Osteocyte (in vitro differentiated cells): ENCODE data around the gene LRBA. TPM values are rescaled to one million over a fixed set of nuclear protein-coding genes. Genes with fewer than 3 reads are reported as not detected.

Experiments used
- DNase-seq: peaks from one replicate; pipeline ENCODE4 v3.0.0; 2021; ENCODE audit warnings: mixed read lengths; ENCODE audit not compliant: unreplicated experiment; ENCODE audit errors: extremely low spot score
- H3K27ac Mint-ChIP-seq: one replicate; pipeline ENCODE4 v1.8.0; 2021; ENCODE audit warnings: mild to moderate bottlenecking, mixed read lengths; ENCODE audit not compliant: unreplicated experiment
- H3K27me3 Mint-ChIP-seq: one replicate; pipeline ENCODE4 v1.8.0; 2021; ENCODE audit warnings: mixed read lengths; ENCODE audit not compliant: unreplicated experiment
- H3K36me3 Mint-ChIP-seq: one replicate; pipeline ENCODE4 v1.8.0; 2021; ENCODE audit warnings: mixed read lengths; ENCODE audit not compliant: unreplicated experiment
- H3K4me1 Mint-ChIP-seq: one replicate; pipeline ENCODE4 v1.8.0; 2021; ENCODE audit warnings: mixed read lengths; ENCODE audit not compliant: unreplicated experiment
- H3K4me3 Mint-ChIP-seq: one replicate; pipeline ENCODE4 v1.8.0; 2021; ENCODE audit warnings: mild to moderate bottlenecking, moderate library complexity, mixed read lengths; ENCODE audit not compliant: unreplicated experiment
- H3K9me3 Mint-ChIP-seq: one replicate; pipeline ENCODE4 v1.8.0; 2021; ENCODE audit warnings: mixed read lengths; ENCODE audit not compliant: unreplicated experiment
- total RNA-seq: library from RNA; stranded (reverse); gene quantifications from 2 replicates; pipeline ENCODE4 v1.2.1, GENCODE V29; 2021
- TF ChIP-seq, protein P1 (sequence below): fragments of 200-600 bp; sonication (generic); IDR thresholded peaks from 2 replicates; pipeline ENCODE4 v1.5.0; 2021; ENCODE audit warnings: antibody characterized with exemption, mild to moderate bottlenecking, moderate library complexity

The LRBA gene
- total RNA-seq, 1 donor from 2014 or later: 40.8 TPM

DNA sequence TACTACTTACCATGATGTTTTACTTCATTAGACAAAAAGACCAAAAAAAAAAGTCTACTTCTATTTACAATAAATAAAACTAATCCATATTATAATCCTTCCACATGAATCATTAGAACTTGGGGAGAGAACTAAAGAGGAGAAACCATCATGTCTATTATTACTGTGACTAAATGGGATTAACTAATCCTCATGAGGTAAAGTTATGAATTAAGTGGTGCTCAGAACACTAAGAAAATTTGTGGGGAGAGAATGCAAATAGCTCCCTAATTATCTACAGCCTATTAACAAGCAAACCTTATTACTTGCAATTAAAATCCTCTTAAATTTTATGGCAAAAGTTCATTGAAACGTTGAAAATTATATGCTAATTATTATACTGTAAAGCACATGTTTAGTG is 364.3 kb downstream of the LRBA start:
- Mint-ChIP-seq H3K36me3 (no peaks in the 10 kb centered on the region), H3K27me3 (no peaks in the 10 kb centered on the region), H3K27ac (no peak overlapping the region), H3K4me3 (no peak overlapping the region), H3K4me1 (peaks cover 6% of the 10 kb centered on the region), H3K9me3 (no peaks in the 10 kb centered on the region)
- TF ChIP-seq, protein P1, sequence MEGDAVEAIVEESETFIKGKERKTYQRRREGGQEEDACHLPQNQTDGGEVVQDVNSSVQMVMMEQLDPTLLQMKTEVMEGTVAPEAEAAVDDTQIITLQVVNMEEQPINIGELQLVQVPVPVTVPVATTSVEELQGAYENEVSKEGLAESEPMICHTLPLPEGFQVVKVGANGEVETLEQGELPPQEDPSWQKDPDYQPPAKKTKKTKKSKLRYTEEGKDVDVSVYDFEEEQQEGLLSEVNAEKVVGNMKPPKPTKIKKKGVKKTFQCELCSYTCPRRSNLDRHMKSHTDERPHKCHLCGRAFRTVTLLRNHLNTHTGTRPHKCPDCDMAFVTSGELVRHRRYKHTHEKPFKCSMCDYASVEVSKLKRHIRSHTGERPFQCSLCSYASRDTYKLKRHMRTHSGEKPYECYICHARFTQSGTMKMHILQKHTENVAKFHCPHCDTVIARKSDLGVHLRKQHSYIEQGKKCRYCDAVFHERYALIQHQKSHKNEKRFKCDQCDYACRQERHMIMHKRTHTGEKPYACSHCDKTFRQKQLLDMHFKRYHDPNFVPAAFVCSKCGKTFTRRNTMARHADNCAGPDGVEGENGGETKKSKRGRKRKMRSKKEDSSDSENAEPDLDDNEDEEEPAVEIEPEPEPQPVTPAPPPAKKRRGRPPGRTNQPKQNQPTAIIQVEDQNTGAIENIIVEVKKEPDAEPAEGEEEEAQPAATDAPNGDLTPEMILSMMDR: no peak
- DNase-seq: no peak

DNA sequence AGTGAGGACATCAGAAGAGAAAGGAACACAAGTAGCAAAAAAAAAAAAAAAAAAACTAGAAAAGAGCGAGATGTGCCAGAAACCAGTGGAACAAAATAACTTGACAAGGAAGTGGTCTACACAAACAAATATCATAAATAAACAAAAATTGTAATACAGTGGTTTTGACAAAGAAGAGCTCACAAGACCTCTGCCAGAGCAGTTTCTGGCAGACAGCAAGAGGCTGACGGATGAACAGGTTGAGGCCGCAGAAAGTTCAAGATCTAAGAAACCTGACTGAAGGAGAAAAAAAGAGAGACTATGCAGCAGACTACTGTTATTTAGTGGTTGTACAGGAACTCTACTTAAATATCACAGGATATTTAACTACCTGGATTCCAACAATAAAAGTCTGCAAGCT is 367.0 kb downstream of the LRBA start:
- peaks cover 2% of the 10 kb centered on the region for H3K36me3 Mint-ChIP-seq
- TF ChIP-seq, protein P1: no peak
- H3K27ac Mint-ChIP-seq: no peak overlapping the region
- no peak overlapping the region for H3K4me3 Mint-ChIP-seq
- DNase-seq: no peak
- H3K4me1 Mint-ChIP-seq: peaks cover 6% of the 10 kb centered on the region
- no peaks in the 10 kb centered on the region for H3K9me3 Mint-ChIP-seq
- H3K27me3 Mint-ChIP-seq: no peaks in the 10 kb centered on the region

DNA sequence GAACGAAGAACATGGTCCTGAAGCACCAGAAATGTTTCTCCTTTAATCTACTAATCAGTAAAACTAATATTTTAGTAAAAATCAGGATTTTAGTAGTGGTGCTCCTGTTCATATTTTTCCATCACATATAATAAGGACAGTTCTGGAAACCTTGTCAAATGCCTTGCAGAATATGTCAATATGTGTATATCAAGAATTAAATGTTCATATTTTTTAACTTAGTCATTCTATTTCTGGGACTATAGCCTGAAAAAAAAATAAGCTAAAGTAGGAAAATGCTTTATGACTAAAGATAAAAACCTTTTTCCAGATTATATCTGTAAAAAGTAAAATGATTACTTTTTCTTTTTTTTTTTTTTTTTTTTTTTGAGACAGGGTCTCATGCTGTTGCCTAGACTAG is 368.1 kb downstream of the LRBA start:
- peaks cover 6% of the 10 kb centered on the region for H3K4me1 Mint-ChIP-seq
- no peak for DNase-seq

DNA sequence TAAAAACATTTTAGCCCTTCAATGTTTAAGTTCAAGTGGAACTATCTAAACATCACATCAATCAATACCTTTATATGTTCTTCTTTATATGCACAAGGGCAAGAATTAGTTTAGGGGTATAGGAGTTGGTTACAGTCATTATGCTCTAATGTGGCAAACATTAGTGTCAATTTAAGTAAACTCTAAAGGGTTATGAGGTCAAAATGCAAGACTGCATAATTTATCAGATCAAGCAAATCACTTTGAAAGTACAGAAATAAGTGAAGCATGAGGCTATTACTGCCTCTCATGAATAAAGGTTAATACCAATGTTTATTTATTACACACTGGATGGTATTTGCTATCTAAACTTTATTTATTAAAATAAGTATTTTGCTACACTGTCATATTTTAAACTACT is 373.5 kb downstream of the LRBA start:
- Mint-ChIP-seq H3K27me3 (no peaks in the 10 kb centered on the region), H3K4me1 (no peaks in the 10 kb centered on the region), H3K9me3 (peaks cover 4% of the 10 kb centered on the region), H3K36me3 (peaks cover 2% of the 10 kb centered on the region), H3K4me3 (no peak overlapping the region), H3K27ac (no peak overlapping the region)
- DNase-seq: no peak
- TF ChIP-seq, protein P1: no peak

More for the DNA sequence above, 368.1 kb downstream of the LRBA start:
- H3K9me3 Mint-ChIP-seq: no peaks in the 10 kb centered on the region
- H3K27ac Mint-ChIP-seq: no peak overlapping the region
- H3K27me3 Mint-ChIP-seq: no peaks in the 10 kb centered on the region
- no peak overlapping the region for H3K4me3 Mint-ChIP-seq
- H3K36me3 Mint-ChIP-seq: peaks cover 2% of the 10 kb centered on the region
- TF ChIP-seq, protein P1: no peak

DNA sequence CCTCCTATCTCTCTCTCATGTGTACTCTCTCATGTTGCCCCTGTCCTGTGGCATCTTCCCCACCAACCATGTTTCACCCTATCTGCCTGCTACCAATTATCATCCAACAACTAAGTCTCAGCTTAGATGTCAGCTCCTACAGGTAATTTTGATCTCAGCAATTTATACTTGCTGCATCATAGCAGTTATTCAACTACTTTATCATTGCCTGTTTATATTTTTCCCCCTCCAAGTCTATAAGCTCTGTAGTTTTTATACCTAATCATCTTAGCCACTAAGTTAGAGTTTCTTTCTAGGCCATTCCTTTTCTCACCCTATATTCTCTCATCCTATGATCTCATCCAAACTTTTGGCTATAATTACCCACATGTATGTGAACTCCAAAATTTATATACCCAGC is 382.4 kb downstream of the LRBA start:
- Mint-ChIP-seq H3K4me1 (no peaks in the 10 kb centered on the region), H3K36me3 (peaks cover 5% of the 10 kb centered on the region), H3K27ac (no peak overlapping the region), H3K9me3 (peaks cover 24% of the 10 kb centered on the region), H3K4me3 (no peak overlapping the region), H3K27me3 (no peaks in the 10 kb centered on the region)
- TF ChIP-seq, protein P1: no peak
- DNase-seq: no peak
